Left hindlimb (tissue), 1 donor: ENCODE measurements around the gene IAH1.

Experiments used
- DNase-seq: peaks from one replicate; pipeline ENCODE4 v3.0.0-alpha.2; 2018

IAH1 gene

DNA sequence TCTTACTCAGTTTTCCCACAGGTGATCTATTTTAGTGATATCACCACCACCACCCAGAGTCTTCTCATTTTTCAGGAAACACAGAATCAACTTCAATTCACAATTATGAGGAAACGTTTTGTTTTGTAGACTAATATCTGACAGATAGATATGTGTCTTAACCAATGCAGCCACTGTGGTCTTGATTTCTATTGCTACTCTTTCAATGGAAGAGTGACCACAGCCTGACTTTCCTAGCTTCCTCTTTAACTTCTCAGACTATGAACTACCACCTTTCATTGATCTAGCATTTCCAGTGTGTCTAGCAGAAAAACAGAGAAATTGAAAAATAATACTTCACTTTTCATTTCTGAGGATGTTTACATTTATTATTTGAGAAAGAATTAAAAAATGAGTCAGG, 60.8 kb downstream of the IAH1 start:
- DNase-seq: no peak

DNA sequence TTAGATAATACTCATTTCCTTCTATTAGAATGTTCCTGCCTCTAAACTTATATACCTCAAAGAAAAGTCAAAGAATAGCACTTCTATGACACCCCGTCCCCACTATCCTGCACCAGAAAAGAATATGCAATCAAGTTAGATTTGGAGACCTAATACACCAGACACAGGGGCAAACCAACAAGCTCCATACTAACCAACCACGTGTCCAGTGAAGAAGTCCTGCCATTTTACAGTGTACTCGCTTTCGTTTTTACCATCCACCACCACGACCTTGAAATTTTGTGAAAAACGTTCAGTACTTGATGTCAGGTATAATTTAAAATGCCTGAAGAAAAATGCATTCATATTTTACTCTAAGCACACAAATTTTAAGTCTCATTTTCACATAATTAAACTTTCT, 62.2 kb downstream of the IAH1 start:
- DNase-seq: no peak

DNA sequence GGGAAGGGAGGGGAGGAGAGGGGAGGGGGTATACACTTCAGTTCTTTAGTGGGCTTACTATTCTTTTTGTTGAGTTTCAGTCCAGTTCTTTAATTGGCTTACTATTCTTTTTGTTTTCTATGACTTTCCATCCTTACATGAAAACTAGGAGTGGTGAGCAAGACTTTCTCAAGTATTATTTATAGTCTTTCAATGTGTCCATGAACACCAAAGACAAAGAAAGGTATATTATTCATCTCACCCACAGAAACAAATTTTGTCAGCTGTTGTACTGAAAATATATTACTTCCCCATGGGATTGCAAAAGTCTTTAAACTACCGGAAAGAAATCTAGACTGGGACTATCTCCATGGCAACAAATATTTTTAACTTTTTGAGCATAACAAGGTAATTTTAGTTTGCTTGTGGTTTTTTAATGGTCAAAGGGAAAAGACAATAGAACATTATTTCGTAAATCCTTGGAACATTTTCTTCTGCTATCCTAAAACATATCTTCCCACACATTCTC, 63.7 kb downstream of the IAH1 start:
- DNase-seq: no peak
